PC-3 (cell line): ENCODE results near the gene C1QL2. TPM values are rescaled to one million over a fixed set of nuclear protein-coding genes. Genes with fewer than 3 reads are reported as not detected.

ENCODE experiments used
- ATAC-seq: fragments of 200-7000 bp; cut with Tn5 transposase; 2 replicates; pipeline ENCODE4 v1.9.1; 2020; ENCODE audit warnings: mild to moderate bottlenecking, moderate library complexity
- BruUV-seq: library from RNA; stranded (reverse); fragments of 400-500 nt; replicated peaks from 2 replicates; lab custom pipeline; 2021; lab: Mats Ljungman, UMichigan
- CTCF ChIA-PET: fragments of 300-600 bp; sonication (Branson Sonifier 250); formaldehyde crosslinking; loops from one replicate; lab custom pipeline; 2022; ENCODE audit warnings: antibody characterized with exemption; lab: Charles Lee
- POLR2A ChIA-PET: fragments of 300-600 bp; sonication (Branson Sonifier 250); formaldehyde crosslinking; loops from one replicate; lab custom pipeline; 2022; ENCODE audit warnings: antibody characterized with exemption; ENCODE audit not compliant: unreplicated experiment; lab: Charles Lee
- DNase-seq: peaks from one replicate; pipeline ENCODE4 v3.0.0-alpha.2; 2015
- H2AFZ ChIP-seq: fragments of 300-600 bp; sonication (generic); 2 replicates; pipeline ENCODE4 v1.6.0; 2016; ENCODE audit warnings: antibody characterized with exemption, low read length
- H3F3A ChIP-seq: fragments of 300-600 bp; sonication (generic); one replicate; pipeline ENCODE4 v1.6.0; 2017; ENCODE audit warnings: antibody characterized with exemption, low read length, control low read depth, mild to moderate bottlenecking; ENCODE audit not compliant: unreplicated experiment
- H3K27ac ChIP-seq: fragments of 300-600 bp; sonication (generic); 2 replicates; pipeline ENCODE4 v1.5.1; 2016; ENCODE audit warnings: mild to moderate bottlenecking, low read length
- H3K27me3 ChIP-seq: fragments of 300-600 bp; sonication (generic); 2 replicates; pipeline ENCODE4 v1.6.1; 2016; ENCODE audit warnings: low read length, mixed read lengths
- H3K36me3 ChIP-seq: fragments of 300-600 bp; sonication (generic); 2 replicates; pipeline ENCODE4 v1.6.1; 2016; ENCODE audit warnings: low read depth, mixed run types, low read length, mixed read lengths
- H3K4me1 ChIP-seq: fragments of 300-600 bp; sonication (generic); 2 replicates; pipeline ENCODE4 v1.5.1; 2016; ENCODE audit warnings: low read length; ENCODE audit not compliant: insufficient read depth
- H3K4me2 ChIP-seq: fragments of 300-600 bp; sonication (generic); 2 replicates; pipeline ENCODE4 v1.6.0; 2016; ENCODE audit warnings: low read length
- H3K4me3 ChIP-seq: fragments of 300-600 bp; sonication (generic); 2 replicates; pipeline ENCODE4 v1.5.1; 2016; ENCODE audit warnings: mild to moderate bottlenecking, low read length, mixed read lengths
- H3K79me2 ChIP-seq: fragments of 300-600 bp; sonication (generic); 2 replicates; pipeline ENCODE4 v1.6.1; 2017; ENCODE audit warnings: low read length, mixed read lengths
- H3K9ac ChIP-seq: fragments of 300-600 bp; sonication (generic); 2 replicates; pipeline ENCODE4 v1.6.0; 2016; ENCODE audit warnings: mild to moderate bottlenecking, low read length
- H3K9me2 ChIP-seq: fragments of 300-600 bp; sonication (generic); replicated peaks from 2 replicates; pipeline ENCODE4 v1.6.1; 2016; ENCODE audit warnings: mixed run types, low read length, mixed read lengths
- H3K9me3 ChIP-seq: fragments of 300-600 bp; sonication (generic); 2 replicates; pipeline ENCODE4 v1.6.1; 2016; ENCODE audit warnings: low read length, mixed read lengths
- H4K20me1 ChIP-seq: fragments of 300-600 bp; sonication (generic); 2 replicates; pipeline ENCODE4 v1.6.1; 2016; ENCODE audit warnings: low read length, mixed read lengths
- CTCF ChIP-seq: fragments of 300-600 bp; sonication (generic); conservative IDR thresholded peaks from 2 replicates; pipeline ENCODE4 v1.5.1; 2017; ENCODE audit warnings: antibody characterized with exemption, low read depth, mild to moderate bottlenecking, low read length
- EZH2 ChIP-seq: fragments of 300-600 bp; sonication (generic); IDR thresholded peaks from one replicate; pipeline ENCODE4 v1.6.1; 2017; ENCODE audit warnings: antibody characterized with exemption, mild to moderate bottlenecking, low read length; ENCODE audit not compliant: unreplicated experiment
- EZH2phosphoT487 ChIP-seq: fragments of 300-600 bp; sonication (generic); IDR thresholded peaks from 2 replicates; pipeline ENCODE4 v1.6.1; 2018; ENCODE audit warnings: mild to moderate bottlenecking, antibody characterized with exemption, low read length, borderline replicate concordance
- intact Hi-C: fragments of 100-400 bp; cut with micrococcal nuclease; formaldehyde crosslinking; loops from 2 replicates; pipeline ENCODE4 v1.9.0; 2023
- total RNA-seq: library from RNA; depleted of rRNA; stranded (reverse); fragments of >200 nt; gene quantifications from 2 replicates; pipeline ENCODE4 v1.2.3, GENCODE V29; 2014

C1QL2 gene
- total RNA-seq, 1 experiment from 2014 or later = not detected

GRCh38 chr2:119160361-119160990, 1.9 kb upstream of the C1QL2 start:
- no peak overlapping the region for H3K4me2 ChIP-seq
- POLR2A ChIA-PET = no interaction called here
- ATAC-seq (no peak), DNase-seq (no peak)
- BruUV-seq = no TSS peak
- H4K20me1 ChIP-seq = no peaks in the 10 kb centered on the region
- no peaks in the 10 kb centered on the region for H3K9me2 ChIP-seq
- H3K36me3 ChIP-seq = no peaks in the 10 kb centered on the region
- CTCF ChIA-PET = no interaction called here
- H3K9me3 ChIP-seq = no peaks in the 10 kb centered on the region
- no peak for TF ChIP-seq EZH2
- TF ChIP-seq EZH2phosphoT487 = no peak
- no peak for TF ChIP-seq CTCF
- H3K79me2 ChIP-seq = no peaks in the 10 kb centered on the region
- no peaks in the 10 kb centered on the region for H3K4me1 ChIP-seq
- H3F3A ChIP-seq = no peaks in the 10 kb centered on the region
- no peak overlapping the region for H3K27ac ChIP-seq
- intact Hi-C loops = loop anchor here (10.0 kb wide), 1 partner anchor 134 kb away; no protein-coding TSS in a partner anchor
- H3K4me3 ChIP-seq = no peak overlapping the region
- peaks cover 25% of the 10 kb centered on the region for H3K27me3 ChIP-seq
- no peak overlapping the region for H3K9ac ChIP-seq
- H2AFZ ChIP-seq = no peak overlapping the region

GRCh38 chr2:119157850-119158511, 570 bp downstream of the C1QL2 start:
- TF ChIP-seq EZH2 (no peak), CTCF (no peak), EZH2phosphoT487 (no peak)
- H3K9me3 ChIP-seq = no peaks in the 10 kb centered on the region
- intact Hi-C loops = no loop called here
- BruUV-seq = no TSS peak
- peaks cover 48% of the 10 kb centered on the region for H3K27me3 ChIP-seq
- no peaks in the 10 kb centered on the region for H3K4me1 ChIP-seq
- no peaks in the 10 kb centered on the region for H3F3A ChIP-seq
- no peaks in the 10 kb centered on the region for H4K20me1 ChIP-seq
- ChIA-PET CTCF (no interaction called here), POLR2A (no interaction called here)
- H3K79me2 ChIP-seq = no peaks in the 10 kb centered on the region
- no peak overlapping the region for H3K4me2 ChIP-seq
- DNase-seq = no peak
- H3K9me2 ChIP-seq = no peaks in the 10 kb centered on the region
- no peak overlapping the region for H3K9ac ChIP-seq
- H3K27ac ChIP-seq = no peak overlapping the region
- H3K4me3 ChIP-seq = no peak overlapping the region
- no peaks in the 10 kb centered on the region for H3K36me3 ChIP-seq
- no peak overlapping the region for H2AFZ ChIP-seq
- no peak for ATAC-seq
